GM21723 (cell line): Measurements from ENCODE around the gene ZMIZ1.

Experiments
- ATAC-seq: cut with Tn5 transposase; IDR thresholded peaks from one replicate; pipeline ENCODE4 v1.9.1; 2021; ENCODE audit warnings: mild to moderate bottlenecking, moderate library complexity; ENCODE audit not compliant: unreplicated experiment

ZMIZ1 gene

DNA sequence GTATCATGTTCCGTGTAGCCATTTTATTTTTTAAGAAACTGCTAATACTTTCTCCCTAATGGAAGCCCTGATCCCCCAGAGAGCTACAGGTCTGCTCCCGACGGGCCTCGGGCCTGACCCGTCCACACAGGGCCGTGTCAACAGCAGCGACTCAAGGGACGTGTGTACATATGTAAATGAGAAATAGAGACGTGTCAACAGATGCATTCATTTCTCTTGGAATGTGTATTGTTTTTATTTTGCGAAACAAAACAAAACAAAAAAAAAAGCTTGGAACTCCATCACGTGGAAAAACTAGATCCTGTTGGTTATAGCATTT, 246.8 kb downstream of the ZMIZ1 start:
- no peak for ATAC-seq

DNA sequence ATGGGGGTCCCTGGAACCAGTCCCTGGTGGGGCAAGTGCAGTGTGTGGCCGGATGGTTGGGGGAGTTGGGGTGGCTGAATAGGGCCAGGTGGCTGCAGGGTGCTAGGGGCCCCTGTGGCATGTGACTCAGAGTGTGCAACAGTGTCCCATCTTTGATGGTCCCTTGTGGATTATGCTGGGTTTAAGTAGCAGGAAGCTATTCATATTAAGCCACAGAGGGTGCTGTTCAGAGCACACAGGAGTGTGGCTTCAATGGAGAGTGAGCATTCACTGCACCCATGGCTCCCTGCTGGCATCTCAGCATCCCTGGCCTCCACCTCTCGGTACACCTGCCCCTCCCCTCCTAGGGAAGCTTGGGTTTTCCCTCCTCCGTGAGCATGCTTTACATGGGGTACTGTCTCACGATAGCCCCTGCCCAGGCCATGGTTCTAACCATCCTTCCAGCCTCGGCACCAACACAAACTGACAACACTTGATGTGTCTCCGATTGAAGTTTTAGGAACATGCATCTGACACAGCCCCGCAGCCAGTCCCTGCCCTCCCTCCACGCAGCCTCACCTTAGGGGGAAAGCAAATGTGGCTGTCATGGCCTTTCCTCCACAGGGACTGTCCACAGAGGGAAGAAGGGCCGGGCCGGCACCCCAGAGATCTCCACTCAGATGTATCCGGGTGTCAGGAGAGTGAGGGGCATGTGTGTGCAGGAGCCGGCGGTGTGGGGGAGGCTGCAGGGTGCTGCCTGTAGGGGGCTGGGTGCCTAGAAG, 248.1 kb downstream of the ZMIZ1 start:
- peak; percentile 59 for ATAC-seq

DNA sequence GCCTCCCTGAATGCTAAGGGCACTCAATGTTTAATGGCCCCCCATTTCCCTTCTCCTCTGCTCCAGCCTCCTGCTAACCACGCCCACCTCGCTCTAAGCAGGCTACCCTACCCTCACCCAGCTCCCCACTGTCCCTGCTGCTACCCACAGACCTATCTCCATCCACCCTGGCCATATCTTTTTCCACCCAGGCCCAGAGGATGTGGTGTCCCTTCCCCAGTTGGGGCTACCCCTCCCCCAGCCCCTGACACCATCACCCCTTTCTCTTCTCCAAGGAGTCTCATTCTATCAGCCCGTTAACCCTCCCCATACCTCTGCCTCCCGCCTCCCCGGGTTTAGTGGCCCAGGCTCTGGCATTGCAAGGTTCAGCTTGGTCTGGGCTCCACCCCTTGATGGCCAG, 249.6 kb downstream of the ZMIZ1 start:
- no peak for ATAC-seq

DNA sequence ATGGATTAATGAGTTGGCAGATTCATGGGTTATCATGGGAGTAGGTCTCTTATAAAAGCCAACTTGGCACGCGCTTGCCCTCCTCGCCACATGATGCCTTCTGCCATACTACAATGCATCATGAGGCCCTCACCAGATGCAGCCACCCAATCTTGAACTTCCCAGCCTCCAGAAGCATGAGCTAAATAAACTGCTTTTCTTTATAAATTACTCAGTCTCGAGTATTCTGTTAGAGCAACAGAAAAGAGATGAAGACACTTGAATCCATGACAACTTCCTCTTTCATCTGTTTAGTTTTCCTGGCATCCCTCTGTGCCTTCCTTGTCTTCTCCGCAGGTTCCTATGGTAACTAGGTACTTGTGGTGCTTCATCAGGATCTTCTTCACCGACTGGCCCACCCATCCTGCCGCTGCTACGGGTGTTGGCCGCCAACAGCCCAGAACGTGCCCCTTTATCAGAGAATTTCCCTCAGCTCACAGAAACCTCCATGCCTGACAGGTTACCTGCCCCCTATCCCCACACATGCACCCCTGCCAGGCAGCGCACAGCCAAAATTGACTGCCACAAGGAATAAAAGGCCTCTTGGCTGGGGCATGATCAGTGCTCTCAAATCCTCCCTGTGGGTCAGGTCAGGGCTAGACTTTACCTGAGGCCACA, 250.5 kb downstream of the ZMIZ1 start:
- no peak for ATAC-seq

DNA sequence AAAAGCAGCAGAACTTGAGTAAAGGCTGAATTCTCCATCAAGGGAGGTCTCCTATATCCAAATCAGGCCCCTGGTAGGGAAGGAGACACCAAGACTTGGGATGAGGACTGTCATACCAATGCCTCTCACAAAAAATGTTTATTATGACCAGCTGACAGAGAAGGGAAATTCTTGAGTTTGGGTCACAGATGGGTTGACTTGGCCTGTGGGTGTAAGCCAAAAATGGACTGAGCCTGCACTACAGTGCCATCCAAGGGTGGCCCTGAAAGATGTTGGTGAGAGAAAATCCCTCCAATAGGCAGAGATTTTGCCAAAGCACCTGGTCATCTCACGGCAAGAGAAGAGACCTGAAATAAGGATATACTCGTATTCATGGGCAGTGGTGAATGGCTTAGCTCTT, 251.6 kb downstream of the ZMIZ1 start:
- ATAC-seq = no peak

DNA sequence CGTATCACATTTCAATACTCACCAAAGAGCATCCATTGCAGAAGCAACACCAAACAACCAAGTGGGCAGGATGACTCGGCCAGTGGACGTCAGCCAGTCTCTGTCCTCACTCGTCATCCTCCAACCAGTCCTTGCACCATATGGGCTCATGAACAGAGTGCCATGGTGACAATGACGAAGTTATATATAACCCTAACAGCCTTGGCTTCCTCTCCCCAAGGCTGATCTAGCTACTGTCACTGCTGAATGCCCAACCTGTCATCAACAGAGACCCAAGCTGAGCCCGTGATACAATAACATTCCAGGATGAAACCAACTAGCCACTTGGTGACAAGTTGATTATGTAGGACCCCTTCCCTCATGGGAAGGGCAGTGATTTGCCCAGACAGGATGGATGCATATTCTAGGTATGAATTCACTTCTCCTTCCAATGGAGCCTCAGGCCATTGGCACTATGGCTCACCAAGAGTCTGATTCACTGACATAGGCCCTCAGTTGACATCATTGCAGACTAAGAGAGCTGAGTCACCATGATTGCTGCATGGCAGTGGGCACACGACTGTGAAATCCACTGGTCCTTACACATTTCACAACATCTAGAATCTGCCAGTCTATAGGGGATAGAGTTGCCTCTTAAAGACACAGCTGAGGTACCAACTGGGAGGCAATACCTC, 252.2 kb downstream of the ZMIZ1 start:
- ATAC-seq = no peak

DNA sequence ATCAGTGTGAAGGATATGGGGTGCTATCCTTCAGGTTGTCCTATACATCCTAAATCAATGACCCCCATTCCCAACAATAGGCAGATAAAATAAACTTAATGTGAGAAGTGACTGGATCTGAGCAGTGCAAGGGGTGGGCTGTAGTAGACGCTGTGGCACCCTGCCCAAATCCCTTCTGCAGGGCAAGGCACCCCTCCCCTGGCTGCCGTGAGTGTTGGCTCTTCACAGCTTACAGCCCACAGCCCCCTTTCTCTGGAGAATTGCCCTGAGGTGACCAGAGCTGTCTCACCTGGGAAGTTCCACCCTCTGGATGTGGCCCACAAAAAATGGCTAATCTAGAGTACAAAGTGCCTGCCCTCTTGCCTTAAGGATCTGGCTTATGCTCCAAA, 252.7 kb downstream of the ZMIZ1 start:
- ATAC-seq = no peak

DNA sequence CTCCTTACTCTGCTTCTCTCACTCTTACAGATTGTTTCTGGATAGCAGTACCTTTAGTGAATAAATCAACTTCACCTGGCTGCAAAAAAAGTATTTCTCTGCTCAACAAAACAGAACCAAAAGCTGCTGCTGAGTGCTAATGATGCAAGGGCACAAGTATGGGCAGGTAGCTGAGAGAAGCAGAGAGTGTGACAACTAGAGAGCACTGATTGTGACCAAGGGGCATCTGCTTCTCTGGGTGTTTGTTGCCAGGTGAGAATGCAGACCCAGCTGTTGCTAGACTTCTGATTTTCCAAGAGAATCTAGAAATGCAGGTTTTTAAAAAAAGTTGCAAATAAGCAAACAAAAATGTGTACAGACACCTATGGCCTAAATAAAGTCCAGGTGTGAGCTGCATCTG, 253.2 kb downstream of the ZMIZ1 start:
- no peak for ATAC-seq

DNA sequence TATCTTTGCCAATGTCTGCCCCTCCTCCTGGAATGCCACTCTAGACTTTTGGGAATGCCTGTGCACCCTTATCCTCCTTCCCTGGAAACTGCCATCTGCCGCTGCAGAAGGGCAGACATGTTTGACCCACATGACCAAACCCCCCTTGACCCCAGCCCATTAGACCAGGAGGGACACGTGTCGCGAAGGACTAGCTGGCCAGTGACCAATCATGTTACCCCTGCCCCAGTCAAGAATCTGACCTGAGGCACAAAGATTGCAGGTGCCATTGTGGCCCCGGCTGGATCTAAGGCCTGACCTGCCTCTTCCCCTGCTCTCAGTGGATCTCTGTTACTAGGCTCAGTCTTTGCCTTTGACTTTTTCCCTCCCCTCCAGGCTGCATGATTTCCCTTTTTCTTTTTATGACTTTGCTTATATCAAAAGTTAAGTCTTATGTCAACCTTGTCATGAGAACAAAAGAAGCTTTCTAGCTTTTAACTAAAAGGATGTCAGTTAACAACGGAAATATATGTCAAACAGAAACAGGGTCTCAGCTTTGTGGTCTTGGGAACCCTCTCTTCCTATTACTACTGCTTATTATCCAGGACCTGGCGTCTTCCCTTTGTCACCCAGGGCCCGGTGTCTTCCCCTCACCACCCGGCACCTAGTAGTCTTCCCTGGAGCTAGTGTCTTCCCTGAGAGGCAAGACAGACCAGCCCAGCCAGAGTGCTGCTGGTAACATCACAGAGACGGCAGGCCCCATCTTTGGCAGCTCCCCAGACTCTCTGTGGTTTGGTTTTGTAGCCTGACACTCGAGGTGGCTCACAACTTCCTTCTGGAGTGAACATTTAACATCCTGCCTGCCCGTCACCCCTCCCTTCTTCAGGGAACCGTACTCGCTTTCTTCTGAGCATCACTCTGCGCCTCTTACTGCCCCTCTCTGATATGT, 254.1 kb downstream of the ZMIZ1 start:
- ATAC-seq = peak; percentile 60

DNA sequence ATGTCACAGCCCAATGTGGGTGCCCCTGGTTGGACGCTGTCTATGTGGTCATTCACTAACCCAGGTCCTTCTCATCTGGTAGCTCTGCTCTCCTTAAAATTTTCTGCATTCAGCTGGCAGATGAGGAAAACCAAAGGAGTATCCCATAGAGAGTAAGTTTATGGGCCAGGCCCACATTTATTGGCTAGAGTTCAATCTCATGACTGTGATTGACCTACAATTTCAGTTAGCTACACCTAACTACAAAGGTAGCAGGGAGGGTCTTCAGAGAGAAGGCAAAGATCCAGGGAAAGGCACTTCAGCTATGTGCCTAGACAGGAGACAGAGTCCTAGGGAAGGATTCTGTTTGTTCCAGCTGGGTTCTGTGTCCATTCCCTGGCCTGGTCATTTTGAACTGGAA, 254.8 kb downstream of the ZMIZ1 start:
- no peak for ATAC-seq

DNA sequence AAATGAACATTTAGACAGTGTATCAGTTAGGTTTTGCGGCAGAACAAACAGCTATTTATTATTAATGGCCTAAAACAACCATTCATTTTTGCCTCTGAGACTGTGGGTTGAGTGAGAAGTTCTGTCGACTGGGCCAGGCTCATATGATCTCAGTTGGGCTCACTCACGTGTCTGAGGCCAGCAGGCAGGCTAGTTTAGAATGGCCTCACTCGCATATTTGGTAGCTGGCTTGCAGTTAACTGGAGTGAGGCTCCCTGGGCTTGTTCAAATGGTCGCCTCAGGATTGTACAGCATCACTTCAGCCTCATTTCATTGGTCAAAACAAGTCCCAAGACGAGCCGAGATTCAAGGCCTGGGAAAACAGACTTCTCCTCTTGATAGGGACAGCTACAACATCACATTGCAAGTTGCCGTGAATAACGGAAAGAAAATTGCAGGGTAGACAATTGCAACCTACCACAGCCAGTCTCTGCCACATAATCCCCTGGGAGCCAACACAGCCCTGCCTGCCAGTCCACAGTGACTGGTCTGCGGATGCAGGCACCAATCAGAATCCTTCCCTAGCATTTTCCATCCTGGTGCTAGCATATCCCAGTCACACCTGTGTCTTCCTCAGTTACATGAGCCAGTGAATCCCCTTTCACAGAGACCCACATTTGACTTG, 255.4 kb downstream of the ZMIZ1 start:
- no peak for ATAC-seq

DNA sequence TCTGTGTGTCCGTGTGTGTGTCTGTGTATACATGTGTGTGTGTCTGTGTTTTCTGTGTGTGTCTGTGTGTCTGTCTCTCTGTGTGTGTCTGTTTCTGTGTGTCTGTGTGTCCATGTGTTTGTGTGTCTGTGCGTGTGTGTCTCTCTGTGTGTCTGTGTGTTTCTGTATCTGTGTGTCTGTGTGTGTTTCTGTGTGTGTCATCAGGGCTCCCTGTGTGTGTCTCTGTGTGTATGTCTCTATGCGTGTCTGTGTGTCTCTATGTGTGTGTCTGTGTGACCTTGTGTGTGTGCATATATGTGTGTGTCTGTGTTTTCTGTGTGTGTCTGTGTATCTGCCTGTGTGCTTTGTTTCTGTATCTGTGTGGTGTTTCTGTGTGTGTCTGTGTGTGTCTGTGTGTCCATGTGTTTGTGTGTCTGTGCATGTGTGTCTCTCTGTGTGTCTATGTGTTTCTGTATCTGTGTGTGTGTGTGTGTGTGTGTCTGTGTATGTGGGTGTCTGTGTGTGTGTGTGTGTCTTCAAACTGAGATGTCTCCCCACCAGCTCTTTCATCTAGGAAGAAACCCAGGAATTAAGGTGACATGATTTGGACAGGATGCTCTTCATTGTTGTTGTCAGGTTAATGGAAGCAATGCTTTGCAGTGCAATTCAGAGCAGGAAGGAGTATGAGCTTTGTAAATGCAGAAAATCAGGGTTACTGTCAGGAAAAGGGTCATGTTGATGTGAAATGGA, 257.8 kb downstream of the ZMIZ1 start:
- ATAC-seq = no peak

DNA sequence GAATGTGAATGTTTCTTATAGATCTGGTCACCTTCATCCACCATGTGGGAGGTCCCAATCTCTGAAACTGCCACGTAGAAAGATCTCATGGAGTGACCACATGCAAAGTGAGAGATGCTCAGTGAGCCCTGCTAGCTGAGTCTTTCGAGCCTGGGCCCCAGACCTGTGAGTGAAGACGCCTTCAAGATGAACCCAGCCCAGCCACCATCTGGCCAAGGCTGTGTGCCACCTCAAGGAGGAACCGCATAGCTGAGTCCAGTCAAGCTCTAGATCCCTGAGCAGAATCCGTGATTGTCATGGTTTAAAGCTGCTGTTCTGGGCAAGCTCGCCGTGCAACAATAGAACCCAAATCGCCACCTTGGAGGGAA, 258.3 kb downstream of the ZMIZ1 start:
- ATAC-seq = peak; percentile 33

DNA sequence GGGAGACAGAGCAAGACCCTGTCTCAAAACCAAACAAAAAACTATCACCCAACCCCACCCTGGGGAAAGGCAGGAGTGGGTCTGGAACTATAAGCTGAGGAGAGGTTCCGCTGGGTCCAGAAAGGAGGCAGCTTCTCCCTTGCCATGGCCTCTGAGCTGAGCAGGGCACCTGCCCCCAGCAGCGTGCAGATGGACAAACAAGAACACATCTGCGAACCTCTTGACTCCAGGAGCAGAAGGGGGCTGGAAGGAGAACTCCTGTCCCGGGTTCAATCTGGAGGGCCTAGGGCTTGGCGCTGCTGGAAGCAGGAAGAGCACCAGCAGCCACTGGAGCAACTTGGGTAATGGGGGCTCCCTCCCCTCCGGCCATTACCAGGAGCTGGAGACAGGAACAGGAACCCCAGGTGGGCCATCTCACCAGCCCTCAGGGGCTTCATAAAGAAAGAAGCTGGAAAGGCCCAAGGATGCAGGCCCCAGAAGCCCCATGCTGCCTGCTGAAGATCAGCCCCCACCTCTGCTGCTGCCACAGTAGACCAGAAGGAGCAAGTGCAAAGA, 259.5 kb downstream of the ZMIZ1 start:
- no peak for ATAC-seq

DNA sequence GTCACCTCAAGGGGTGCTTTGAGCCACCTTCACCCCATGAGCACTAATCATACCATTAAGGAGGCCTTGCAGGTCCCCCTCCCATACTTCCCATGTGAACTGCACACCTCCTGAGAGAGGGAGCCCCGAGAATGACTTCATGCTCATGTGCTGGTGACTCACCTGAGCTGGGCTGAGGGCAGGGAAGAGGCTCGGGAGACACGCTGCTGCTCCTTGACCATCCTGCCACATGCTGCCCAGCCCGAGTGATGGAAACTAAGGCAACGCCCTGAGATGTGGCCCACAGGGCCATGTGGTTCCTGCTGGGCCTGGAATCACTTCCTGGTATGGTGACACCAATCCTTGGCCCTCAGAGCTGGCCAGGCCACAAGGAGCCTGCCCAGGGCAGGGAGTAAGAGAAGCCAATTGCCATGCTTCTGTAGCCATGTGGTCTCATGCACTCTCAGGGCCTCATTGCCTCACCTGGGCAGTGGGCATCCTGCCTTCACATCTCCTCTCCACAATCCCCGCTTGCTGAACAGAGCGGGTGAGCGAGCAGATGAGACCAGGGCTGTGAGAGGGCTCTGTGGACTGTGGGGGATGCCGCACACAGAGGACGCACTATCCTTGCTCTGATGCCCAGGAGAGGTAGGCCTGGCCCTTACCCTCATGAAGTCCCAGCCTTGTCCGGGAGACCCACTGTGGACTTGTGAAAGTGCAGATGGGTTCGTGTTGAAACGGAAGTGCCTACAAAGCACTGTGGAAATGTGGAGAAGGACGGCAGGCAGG, 260.2 kb downstream of the ZMIZ1 start:
- no peak for ATAC-seq

DNA sequence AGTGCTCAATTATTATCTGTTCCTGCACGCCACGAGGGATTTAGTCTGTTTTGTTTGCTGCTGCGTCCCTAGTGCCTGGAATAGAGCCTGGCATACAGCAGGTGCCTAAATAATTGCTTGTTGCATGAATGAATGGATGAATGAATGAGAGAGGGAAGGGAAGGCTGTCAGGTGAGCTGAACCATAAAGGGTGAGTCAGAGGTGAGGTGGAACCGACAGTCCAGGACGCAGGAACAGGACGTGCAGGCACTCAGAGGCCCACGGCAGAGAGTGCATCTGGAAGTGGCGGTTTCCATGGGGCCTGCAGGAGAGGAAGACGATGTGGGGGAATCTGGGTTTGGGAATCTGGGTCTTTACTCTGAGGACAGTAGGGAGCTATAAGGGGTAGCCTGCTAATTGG, 260.8 kb downstream of the ZMIZ1 start:
- no peak for ATAC-seq

DNA sequence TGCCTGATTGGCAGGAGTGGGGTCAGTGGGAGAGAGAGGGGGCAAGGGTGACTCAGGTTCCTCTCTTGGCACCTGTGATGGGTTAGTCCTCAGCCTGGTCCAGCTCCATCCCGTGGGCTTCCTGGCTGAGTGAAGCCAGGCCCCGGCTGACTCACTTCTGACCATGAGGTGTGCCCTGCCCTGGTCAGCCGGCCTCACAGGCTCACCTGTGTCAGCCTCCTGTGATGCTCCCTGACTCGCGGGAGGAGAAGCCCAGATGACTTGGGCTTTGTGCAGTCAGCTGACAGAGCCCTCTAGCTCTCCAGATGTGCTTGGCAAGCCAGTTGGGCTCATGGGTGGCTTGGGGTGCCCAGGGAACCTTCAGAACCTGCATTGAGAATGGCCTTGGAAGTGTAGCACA, 262.5 kb downstream of the ZMIZ1 start:
- peak; percentile 18 for ATAC-seq

DNA sequence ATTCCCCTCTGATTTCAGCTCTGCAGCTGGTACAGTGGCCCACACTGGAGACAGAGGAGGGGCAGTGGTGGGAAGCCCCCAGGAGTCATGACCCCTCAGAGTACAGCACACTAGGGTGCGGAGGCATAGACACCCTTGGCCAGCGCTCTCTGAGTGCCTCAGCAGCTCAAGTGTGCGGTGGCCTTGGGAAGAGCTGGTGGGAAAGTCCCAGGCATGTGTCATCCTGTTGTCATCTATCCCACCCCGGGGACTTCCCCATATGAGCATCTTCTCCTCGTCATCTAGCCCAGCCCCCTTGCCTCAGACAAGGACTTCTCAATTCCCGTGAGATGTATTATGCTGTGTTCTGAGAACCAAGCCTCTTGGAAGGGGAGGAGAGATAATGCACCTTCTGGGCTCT, 262.9 kb downstream of the ZMIZ1 start:
- peak; percentile 86 for ATAC-seq
